Anterior cingulate cortex (tissue), 58 donors: Measurements from ENCODE around the gene CCDC117.

Experiments
- DNase-seq, 58 donors: peaks; one replicate each; lab custom pipeline; 2025; lab: John Stamatoyannopoulos, UW

The CCDC117 gene

DNA sequence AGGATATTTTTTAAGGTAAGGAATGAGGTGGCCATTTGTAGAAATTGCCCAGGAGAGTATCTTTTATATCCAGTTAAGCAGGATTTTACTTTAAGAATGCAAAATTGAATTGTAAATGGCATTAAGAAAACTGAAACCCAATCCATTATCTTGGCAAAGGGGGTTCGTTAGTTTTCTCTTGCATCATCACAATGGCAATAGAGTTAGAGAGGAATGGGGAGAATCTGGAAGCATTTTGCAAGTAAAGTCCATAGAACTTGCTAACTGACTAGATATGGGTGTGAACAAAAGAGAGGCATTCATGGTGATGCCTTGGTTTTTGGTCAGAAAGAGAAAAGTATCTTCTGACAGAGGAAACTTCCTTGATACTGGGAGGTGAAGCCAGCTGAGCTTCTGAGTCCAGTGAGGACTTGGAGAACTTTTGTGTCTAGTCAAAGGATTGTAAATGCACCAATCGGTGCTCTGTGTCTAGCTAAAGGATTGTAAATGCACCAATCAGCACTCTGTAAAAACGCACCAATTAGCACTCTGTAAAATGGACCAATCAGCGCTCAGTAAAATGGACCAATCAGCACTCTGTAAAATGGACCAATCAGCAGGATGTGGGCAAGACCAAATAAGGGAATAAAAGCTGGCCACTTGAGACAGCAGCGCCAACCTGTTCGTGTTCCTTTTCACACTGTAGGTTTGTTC lies 3.6 kb upstream of the CCDC117 start:
- no peak for DNase-seq

GRCh38 chr22:28769394-28770085 lies 3.0 kb upstream of the CCDC117 start:
- no peak for DNase-seq

GRCh38 chr22:28771195-28771791 lies 1.2 kb upstream of the CCDC117 start:
- no peak for DNase-seq

DNA sequence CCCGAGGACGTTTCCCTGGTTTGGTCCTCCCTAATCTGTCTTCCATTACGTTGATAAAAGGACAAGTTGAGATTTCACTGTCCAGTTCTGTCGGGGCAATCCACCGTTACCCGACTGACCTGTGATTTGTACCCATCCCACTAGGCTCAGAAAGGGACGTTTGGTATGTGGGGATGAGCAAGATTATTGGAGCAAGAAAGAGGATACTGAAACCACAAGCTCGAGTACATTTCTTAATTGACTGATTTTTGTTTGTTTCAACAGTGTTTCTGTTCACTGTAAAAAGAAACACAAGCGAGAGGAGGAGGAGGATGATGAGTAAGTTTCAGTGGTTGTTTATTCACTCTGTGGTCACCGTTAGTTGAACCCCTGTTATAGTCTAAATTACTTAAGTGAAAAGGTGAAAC lies 969 bp downstream of the CCDC117 start:
- no peak for DNase-seq

GRCh38 chr22:28774378-28774777 lies 1.9 kb downstream of the CCDC117 start:
- DNase-seq: no peak

DNA sequence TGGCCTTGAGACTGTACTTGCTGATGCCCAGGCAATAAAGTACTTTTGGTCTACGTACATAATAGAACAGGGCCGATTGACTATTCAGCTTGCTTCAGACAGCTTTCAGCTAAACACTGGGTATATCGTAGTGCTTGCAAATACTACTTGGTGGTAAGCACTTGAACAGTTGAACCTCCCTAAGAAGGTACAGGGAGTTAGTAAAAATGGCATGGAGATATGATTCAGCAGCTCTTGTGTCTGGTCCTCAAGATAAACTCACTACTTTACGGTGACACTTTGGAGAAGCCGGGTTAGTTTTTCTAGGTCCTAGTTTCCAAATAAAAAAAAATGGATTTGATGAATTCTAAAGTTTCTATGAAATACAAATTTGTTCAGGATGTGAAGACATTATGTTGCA lies 7.3 kb downstream of the CCDC117 start:
- DNase-seq: no peak

- no peak for DNase-seq
These were observed 7.8 kb downstream of the CCDC117 start for GRCh38 chr22:28780296-28780695.

DNA sequence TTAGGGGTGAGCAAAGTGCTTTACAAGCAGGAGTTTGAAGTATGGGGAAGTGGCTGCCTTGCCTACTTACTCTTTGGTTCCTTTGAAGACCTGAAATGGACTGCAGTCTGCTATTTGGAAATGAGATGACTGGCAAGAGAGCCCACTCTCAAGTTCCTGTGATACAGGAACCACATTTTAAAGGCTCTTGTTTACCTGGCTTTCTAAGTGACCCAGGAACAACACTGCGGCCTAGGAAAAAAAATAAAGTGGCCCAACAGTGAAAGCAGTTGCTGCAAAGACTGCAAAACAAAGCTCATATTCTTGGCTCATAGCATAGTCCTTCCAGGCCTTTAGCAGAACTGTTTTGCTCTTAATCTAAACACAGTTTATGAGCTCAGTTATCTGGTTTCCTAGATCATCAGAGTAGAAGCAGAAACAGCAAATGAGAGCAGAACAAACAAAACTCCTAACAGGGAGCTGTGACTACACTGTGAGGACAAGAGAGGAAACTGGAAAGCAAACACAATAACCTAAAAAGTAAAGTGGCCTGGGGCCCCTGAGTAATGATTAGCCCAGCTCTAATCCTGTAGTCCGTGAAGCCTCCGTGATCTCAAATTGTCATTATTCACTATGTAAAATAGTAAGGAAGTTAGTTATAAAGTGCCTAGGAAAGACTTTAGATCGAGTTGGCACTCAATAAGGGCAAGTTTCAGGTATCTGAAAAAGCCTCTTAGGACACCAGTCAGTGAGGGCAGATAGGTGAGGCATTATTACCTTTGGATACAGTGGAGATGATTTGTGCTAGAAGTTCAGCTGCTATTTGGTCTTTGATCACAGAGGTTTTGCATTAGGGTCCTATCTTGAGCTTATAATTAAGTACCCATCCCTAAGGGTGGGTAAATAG lies 11.5 kb downstream of the CCDC117 start:
- no peak for DNase-seq

DNA sequence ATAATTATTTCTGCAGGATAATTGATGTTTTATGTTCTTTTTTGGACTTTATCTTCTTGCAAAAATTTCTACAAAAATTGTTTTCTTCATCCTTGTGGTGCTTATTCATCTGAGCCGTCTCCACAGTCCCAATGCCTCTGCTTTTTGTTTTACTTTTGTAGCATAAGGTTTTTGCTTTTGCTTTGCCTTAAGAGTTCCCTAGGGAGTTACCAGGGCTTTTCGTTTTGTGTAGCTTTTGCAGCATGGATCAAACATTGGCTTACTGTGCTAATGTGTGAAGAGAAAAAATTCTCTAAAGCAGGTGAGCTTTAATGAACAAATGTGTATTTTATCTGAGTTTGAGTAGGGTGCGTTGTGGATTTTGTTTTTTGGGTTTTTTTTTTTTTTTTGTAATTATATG lies 16.1 kb downstream of the CCDC117 start:
- no peak for DNase-seq

GRCh38 chr22:28791124-28791523 lies 18.6 kb downstream of the CCDC117 start:
- no peak for DNase-seq

GRCh38 chr22:28791841-28792490 lies 19.5 kb downstream of the CCDC117 start:
- no peak for DNase-seq

- DNase-seq: no peak
These were observed 20.2 kb downstream of the CCDC117 start for GRCh38 chr22:28792491-28793383.

DNA sequence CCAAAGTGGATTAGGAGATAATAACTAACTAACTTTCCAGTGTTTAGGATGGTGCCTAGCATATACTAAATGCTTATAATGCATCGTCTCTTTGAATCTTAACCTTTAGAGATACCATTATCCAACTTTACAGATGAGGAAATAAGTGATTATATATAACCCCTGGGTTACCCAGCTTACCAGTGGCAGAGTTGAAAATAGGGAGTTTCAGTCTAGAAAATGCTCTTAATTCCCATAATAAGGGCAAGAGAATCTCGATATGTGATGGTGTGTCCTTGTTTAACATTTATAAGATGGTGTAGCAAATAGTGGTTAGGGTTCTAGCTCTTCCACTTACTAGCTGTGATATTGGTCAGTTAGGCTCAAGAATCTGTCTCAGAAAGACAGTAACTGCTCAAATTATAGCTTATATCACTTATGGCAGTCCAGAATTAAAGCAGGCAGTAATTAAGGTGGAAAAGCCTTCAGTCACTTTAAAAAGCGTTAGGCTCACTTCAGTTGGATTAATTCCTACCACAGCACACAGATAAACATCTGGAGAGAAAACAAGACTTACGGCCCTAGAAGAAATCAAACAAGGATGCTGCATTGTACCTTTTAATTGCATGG lies 21.6 kb downstream of the CCDC117 start:
- no peak for DNase-seq

- DNase-seq: no peak
These were observed 22.7 kb downstream of the CCDC117 start for GRCh38 chr22:28795071-28795693.

DNA sequence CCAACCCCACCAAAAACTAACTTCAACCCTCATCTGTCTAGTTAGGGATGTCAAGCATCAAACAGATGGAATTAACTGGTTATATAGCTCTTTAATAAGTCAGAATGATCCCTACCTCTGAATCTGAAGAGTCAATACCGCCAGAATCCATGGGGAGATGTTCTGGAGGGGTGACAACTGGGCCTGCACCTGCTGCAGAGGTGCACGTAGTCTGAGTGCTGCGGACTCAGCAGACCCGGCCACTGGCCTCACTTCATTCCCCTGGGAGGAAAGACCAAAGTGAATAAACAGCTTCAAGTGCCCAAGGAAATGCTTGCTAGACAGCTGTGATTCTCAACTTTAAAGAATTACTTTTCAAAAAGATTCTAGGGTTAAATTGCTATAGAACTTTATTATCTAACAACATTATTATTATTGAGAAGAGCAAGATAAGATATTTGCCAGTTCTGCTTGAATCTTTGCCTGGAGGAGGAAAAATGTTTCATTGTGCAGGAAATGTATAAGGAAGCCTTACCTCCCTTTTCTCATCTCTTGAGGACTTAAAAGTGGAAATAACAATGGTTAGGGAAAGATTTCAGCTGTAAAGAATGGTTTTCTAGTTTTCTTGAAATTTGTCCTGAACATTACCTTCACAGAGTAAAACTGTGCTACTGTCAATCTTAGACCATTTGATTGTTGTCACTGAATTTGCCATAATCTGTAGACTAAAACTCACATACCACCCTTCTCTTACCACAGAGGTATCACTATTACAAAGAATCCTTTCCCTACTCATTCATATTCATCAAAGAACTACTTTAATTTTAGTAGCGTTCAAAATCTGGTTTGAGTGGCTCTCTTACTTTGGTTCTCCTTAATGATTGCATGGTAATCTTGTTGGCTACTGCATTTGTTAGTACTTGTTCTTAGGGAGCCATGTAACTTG lies 23.7 kb downstream of the CCDC117 start:
- no peak for DNase-seq

- peak in 6 of 58 donors; percentile 5 to 14 (median 8) for DNase-seq
These were observed 26.5 kb downstream of the CCDC117 start for GRCh38 chr22:28798810-28799605.
